Liver (tissue), 9 donors: Measurements from ENCODE around the gene SMTNL2. TPM values are rescaled to one million over a fixed set of nuclear protein-coding genes. Genes with fewer than 3 reads are reported as not detected.
"Not testable (repeated sequence)": the region's sequence is repeated elsewhere in the genome, so short reads cannot be mapped to it uniquely, and the experiment has no call there.

ENCODE experiments used
- DNase-seq: peaks from one replicate; pipeline ENCODE4 v3.0.0-alpha.2; 2017; ENCODE audit warnings: low spot score
- H3K27ac ChIP-seq, 2 donors: one replicate each; pipeline ENCODE4 v1.7.0; 2013; ENCODE audit warnings: inconsistent platforms in 2 of 2, low read length in 2 of 2, control low read depth in 1 of 2, low read depth in 1 of 2, mild to moderate bottlenecking in 1 of 2
- H3K27me3 ChIP-seq, 4 donors: one replicate each; pipeline versions ENCODE4 v1.6.1 to v1.7.0; 2013; ENCODE audit warnings: low read length in 3 of 4, inconsistent platforms in 1 of 4, mild to moderate bottlenecking in 1 of 4, moderate library complexity in 1 of 4; ENCODE audit not compliant: control insufficient read depth in 4 of 4, insufficient read depth in 4 of 4
- H3K36me3 ChIP-seq, 4 donors: one replicate each; pipeline versions ENCODE4 v1.6.1 to v1.7.0; 2013; ENCODE audit warnings: low read length in 3 of 4, mild to moderate bottlenecking in 3 of 4, low read depth in 1 of 4, moderate library complexity in 1 of 4; ENCODE audit not compliant: control insufficient read depth in 4 of 4, insufficient read depth in 3 of 4
- H3K4me1 ChIP-seq, 4 donors: one replicate each; pipeline versions ENCODE4 v1.6.1 to v1.7.0; 2013; ENCODE audit warnings: low read length in 3 of 4, mild to moderate bottlenecking in 3 of 4, moderate library complexity in 1 of 4; ENCODE audit not compliant: control insufficient read depth in 4 of 4, insufficient read depth in 4 of 4
- H3K4me3 ChIP-seq, 3 donors: one replicate each; pipeline versions ENCODE4 v1.6.1 to v1.7.0; 2013; ENCODE audit warnings: low read length in 3 of 3, control low read depth in 1 of 3, low read depth in 1 of 3, mild to moderate bottlenecking in 1 of 3
- H3K9ac ChIP-seq, 2 donors: one replicate each; pipeline ENCODE4 v1.7.0; 2013; ENCODE audit warnings: low read length in 2 of 2, mild to moderate bottlenecking in 2 of 2, moderate library complexity in 2 of 2, control low read depth in 1 of 2, low read depth in 1 of 2
- H3K9me3 ChIP-seq, 4 donors: one replicate each; pipeline versions ENCODE4 v1.6.1 to v1.7.0; 2013; ENCODE audit warnings: low read length in 3 of 4; ENCODE audit not compliant: control insufficient read depth in 4 of 4
- ATF3 ChIP-seq: IDR thresholded peaks from 2 replicates; pipeline ENCODE4 v1.6.1; 2016; ENCODE audit warnings: antibody characterized with exemption
- CTCF ChIP-seq: fragments of 150-350 bp; IDR thresholded peaks from 2 replicates; pipeline ENCODE4 v1.5.1; 2017; ENCODE audit warnings: improper control_type of control experiment, low read depth, low read length; ENCODE audit not compliant: missing input control
- GABPA ChIP-seq, 2 donors: IDR thresholded peaks in 1 of 2; conservative IDR thresholded peaks in 1 of 2; 2 replicates each; pipeline ENCODE4 v1.6.1; 2016; ENCODE audit warnings: antibody characterized with exemption in 2 of 2, mild to moderate bottlenecking in 1 of 2, moderate library complexity in 1 of 2
- HNF4A ChIP-seq, 2 donors: conservative IDR thresholded peaks; 2 replicates each; pipeline ENCODE4 v1.6.1; 2016; ENCODE audit warnings: antibody characterized with exemption in 2 of 2, mild to moderate bottlenecking in 2 of 2
- JUND ChIP-seq, 2 donors: IDR thresholded peaks; 2 replicates each; pipeline ENCODE4 v1.6.1; 2016; ENCODE audit warnings: antibody characterized with exemption in 2 of 2
- MAX ChIP-seq: IDR thresholded peaks from 2 replicates; pipeline ENCODE4 v1.6.1; 2016; ENCODE audit warnings: antibody characterized with exemption
- NR2F2 ChIP-seq: IDR thresholded peaks from 2 replicates; pipeline ENCODE4 v1.6.1; 2016; ENCODE audit warnings: antibody characterized with exemption
- RAD21 ChIP-seq, 2 donors: IDR thresholded peaks; 2 replicates each; pipeline ENCODE4 v1.6.1; 2016; ENCODE audit warnings: antibody characterized with exemption in 2 of 2, mild to moderate bottlenecking in 2 of 2
- REST ChIP-seq: IDR thresholded peaks from 2 replicates; pipeline ENCODE4 v1.6.1; 2016; ENCODE audit warnings: antibody characterized with exemption, mild to moderate bottlenecking
- RXRA ChIP-seq, 2 donors: IDR thresholded peaks; 2 replicates each; pipeline ENCODE4 v1.6.1; 2017 to 2018; ENCODE audit warnings: antibody characterized with exemption in 2 of 2, mild to moderate bottlenecking in 1 of 2
- YY1 ChIP-seq: IDR thresholded peaks from 2 replicates; pipeline ENCODE4 v1.6.1; 2016; ENCODE audit warnings: antibody characterized with exemption, mild to moderate bottlenecking
- WGBS: extraction: QIAGEN DNeasy Blood & Tissue Kit; methylation state at CpG from one replicate; pipeline ENCODE4 v1.1.7; 2013; 5-methylcytosine and 5-hydroxymethylcytosine counted together
- polyA plus RNA-seq, 2 donors: library from polyadenylated mRNA; stranded (reverse) in 1 of 2; unstranded in 1 of 2; fragments of 200-250 nt in 1 of 2; fragments of >200 nt in 1 of 2; fragmentation: Nextera tagmentation in 1 of 2; extraction: Ambion mirVana in 1 of 2; gene quantifications; one replicate each; pipeline versions ENCODE4 v1.2.1 to v1.2.3, GENCODE V29; 2013 to 2015
- total RNA-seq, 2 donors: library from RNA; depleted of rRNA; stranded (reverse); fragments of >200 nt; gene quantifications; one replicate each; pipeline ENCODE4 v1.2.3, GENCODE V29; 2014
- donor health status: healthy.
- donor health status: healthy.
- donor health status: healthy.
- donor health status: healthy.
- donor health status: healthy.

Gene SMTNL2
- total and polyA plus RNA-seq, 4 donors, result 0.13 to 0.29 TPM; not detected in 2

GRCh38 chr17:4639301-4640059 lies 55.2 kb downstream of the SMTNL2 start:
- not testable (repeated sequence) for H3K4me3 ChIP-seq, H3K9me3 ChIP-seq, H3K27ac ChIP-seq, H3K36me3 ChIP-seq, H3K9ac ChIP-seq, DNase-seq
- WGBS, result 4% methylated on average over 24 of the region's 56 CpGs
- peaks cover 2 to 12% (median 11%) of the 10 kb centered on the region in 4 donors for H3K27me3 ChIP-seq
- peaks cover 4 to 24% (median 6%) of the 10 kb centered on the region in 4 donors for H3K4me1 ChIP-seq
- peak; percentile 21 to 37 for TF ChIP-seq RAD21 (IDR thresholded peaks at IDR 0.05)

GRCh38 chr17:4640569-4641188 lies 56.4 kb downstream of the SMTNL2 start:
- Histone ChIP-seq H3K27me3 (peaks cover 2 to 12% (median 11%) of the 10 kb centered on the region in 4 donors), H3K4me1 (peaks cover 4 to 20% (median 6%) of the 10 kb centered on the region in 4 donors)
- H3K4me3 ChIP-seq, H3K9me3 ChIP-seq, H3K36me3 ChIP-seq, H3K9ac ChIP-seq, H3K27ac ChIP-seq, DNase-seq: not testable (repeated sequence)
- WGBS, result 4% methylated on average over 36 of the region's 39 CpGs

GRCh38 chr17:4641297-4642195 lies 57.2 kb downstream of the SMTNL2 start, which contains the start of gene ALOX15:
Gene ALOX15, minus strand, starts transcription at chr17:4641678. Its CDS starts 27 bp downstream, at chr17:4641651.
- no peak within 1 kb of the TSS for H3K9ac ChIP-seq
- H3K4me1 ChIP-seq, result peaks cover 4 to 18% (median 6%) of the 10 kb centered on the region in 4 donors
- no peaks in the 10 kb centered on the region for H3K36me3 ChIP-seq
- peaks cover 2 to 12% (median 11%) of the 10 kb centered on the region in 4 donors for H3K27me3 ChIP-seq
- no peak within 1 kb of the TSS for H3K27ac ChIP-seq
- no peaks in the 10 kb centered on the region for H3K9me3 ChIP-seq
- no peak within 1 kb of the TSS for H3K4me3 ChIP-seq
- TF ChIP-seq YY1, result no peak
- 11% methylated on average over 58 of the region's 58 CpGs for WGBS
- DNase-seq, result no peak

GRCh38 chr17:4642286-4642685 lies 58.0 kb downstream of the SMTNL2 start:
- Histone ChIP-seq H3K4me3 (no peak overlapping the region), H3K4me1 (peaks cover 4 to 18% (median 6%) of the 10 kb centered on the region in 4 donors), H3K9me3 (no peaks in the 10 kb centered on the region), H3K36me3 (no peaks in the 10 kb centered on the region), H3K9ac (no peak overlapping the region), H3K27ac (no peak overlapping the region), H3K27me3 (peaks cover 2 to 12% (median 11%) of the 10 kb centered on the region in 4 donors)
- no peak for DNase-seq
- 29% methylated on average over 6 of the region's 6 CpGs for WGBS
- TF ChIP-seq REST (no peak), CTCF (no peak), ATF3 (no peak), GABPA (IDR thresholded peaks at IDR 0.05 in 1 of 2, conservative IDR thresholded peaks at IDR 0.05 in 1 of 2) (no peak), HNF4A (conservative IDR thresholded peaks at IDR 0.05) (no peak), JUND (IDR thresholded peaks at IDR 0.05) (no peak), RXRA (IDR thresholded peaks at IDR 0.05) (no peak), RAD21 (IDR thresholded peaks at IDR 0.05) (no peak), NR2F2 (no peak), MAX (no peak)
